ENCODE results near the gene C19orf47.

C19orf47 gene

GRCh38 chr19:40321566-40322270 lies 26.5 kb downstream of the C19orf47 start:
- H3K36me3 ChIP-seq = peaks cover 48% of the 10 kb centered on the region

DNA sequence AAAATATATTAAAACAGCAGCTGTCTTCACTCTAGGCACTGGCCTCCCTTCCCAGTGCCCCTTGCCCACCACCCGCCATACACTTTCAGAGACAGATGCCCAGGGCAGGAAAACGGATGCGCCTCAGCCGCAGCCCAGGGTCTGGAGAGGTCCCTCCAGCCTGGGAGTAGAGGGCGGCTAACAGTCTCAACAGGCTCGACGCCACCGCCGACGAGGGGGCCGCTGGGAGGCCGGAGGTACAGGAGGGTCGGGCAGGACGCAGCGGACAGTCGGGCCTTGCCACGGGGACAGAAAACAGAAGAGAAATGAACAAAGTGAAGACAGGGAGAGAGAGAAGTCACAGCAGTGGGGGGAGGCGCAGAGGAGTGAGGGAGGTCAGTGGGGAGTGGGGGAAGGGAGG lies 27.1 kb downstream of the C19orf47 start:
- Histone ChIP-seq H3K27me3 (no peaks in the 10 kb centered on the region), H3K36me3 (peaks cover 43% of the 10 kb centered on the region), H3K9me3 (no peaks in the 10 kb centered on the region), H3K4me1 (no peaks in the 10 kb centered on the region), H3K4me3 (ENCODE audit: low read depth, low read length) (no peak overlapping the region)
- no peak for DNase-seq
- no peak for TF ChIP-seq CTCF (IDR thresholded peaks at IDR 0.05; ENCODE audit: low read depth, low read length)

More at GRCh38 chr19:40321566-40322270, 26.5 kb downstream of the C19orf47 start:
- Histone ChIP-seq H3K4me3 (ENCODE audit: low read depth, low read length) (no peak overlapping the region), H3K9me3 (no peaks in the 10 kb centered on the region), H3K27me3 (no peaks in the 10 kb centered on the region), H3K4me1 (no peaks in the 10 kb centered on the region)
- TF ChIP-seq CTCF (IDR thresholded peaks at IDR 0.05; ENCODE audit: low read depth, low read length) = no peak
- DNase-seq = no peak

DNA sequence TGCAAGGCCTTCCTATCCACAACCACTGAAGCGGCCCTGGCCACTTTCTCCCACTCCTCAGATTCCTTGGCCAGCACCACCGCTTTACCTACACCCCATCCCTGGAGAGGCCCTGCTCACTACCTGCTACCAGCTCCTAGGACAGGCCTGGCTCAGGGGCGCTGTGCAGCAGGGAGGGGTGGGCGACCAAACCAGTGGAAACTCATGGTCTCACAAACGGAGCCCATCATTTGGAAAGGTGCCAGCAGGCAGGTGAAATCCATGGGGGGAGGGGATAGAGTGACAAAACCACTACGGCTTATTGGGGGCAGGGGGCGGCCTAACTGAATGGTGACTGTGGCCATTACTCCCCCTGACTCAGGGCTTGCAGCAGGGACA lies 27.6 kb downstream of the C19orf47 start:
- no peak for DNase-seq
- no peak for TF ChIP-seq CTCF (IDR thresholded peaks at IDR 0.05; ENCODE audit: low read depth, low read length)
- H3K4me3 ChIP-seq (ENCODE audit: low read depth, low read length) = no peak overlapping the region
- peaks cover 38% of the 10 kb centered on the region for H3K36me3 ChIP-seq
- H3K9me3 ChIP-seq = no peaks in the 10 kb centered on the region
- H3K27me3 ChIP-seq = no peaks in the 10 kb centered on the region
- no peaks in the 10 kb centered on the region for H3K4me1 ChIP-seq

DNA sequence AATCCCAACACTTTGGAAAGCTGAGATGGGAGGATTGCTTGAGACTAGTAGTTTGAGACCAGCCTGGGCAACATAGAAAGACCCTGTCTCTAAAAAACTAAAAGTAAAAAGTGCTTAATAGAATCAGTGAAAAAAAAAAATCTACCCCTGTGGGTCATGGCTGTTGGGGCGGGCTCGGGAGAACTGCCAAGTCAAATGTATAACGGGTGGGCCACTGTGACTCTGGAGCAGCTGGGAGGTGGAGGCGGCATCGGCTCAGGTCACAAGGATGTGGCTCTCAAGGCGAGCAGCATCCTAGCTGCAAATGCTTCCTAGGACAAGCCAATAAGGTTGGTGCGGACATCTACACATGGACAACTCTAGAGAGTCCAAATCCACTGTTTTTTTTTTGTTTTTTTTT lies 30.9 kb downstream of the C19orf47 start:
- H3K4me3 ChIP-seq (ENCODE audit: low read depth, low read length) = no peak overlapping the region
- H3K4me1 ChIP-seq = no peaks in the 10 kb centered on the region
- no peaks in the 10 kb centered on the region for H3K27me3 ChIP-seq
- no peak for TF ChIP-seq CTCF (IDR thresholded peaks at IDR 0.05; ENCODE audit: low read depth, low read length)
- no peaks in the 10 kb centered on the region for H3K9me3 ChIP-seq
- H3K36me3 ChIP-seq = peaks cover 20% of the 10 kb centered on the region
- DNase-seq = no peak

- Histone ChIP-seq H3K36me3 (peaks cover 6% of the 10 kb centered on the region), H3K27me3 (no peaks in the 10 kb centered on the region), H3K4me1 (no peaks in the 10 kb centered on the region), H3K4me3 (ENCODE audit: low read depth, low read length) (no peak overlapping the region), H3K9me3 (no peaks in the 10 kb centered on the region)
- peak; percentile 31 for DNase-seq
- TF ChIP-seq CTCF (IDR thresholded peaks at IDR 0.05; ENCODE audit: low read depth, low read length) = no peak
These were observed 32.3 kb downstream of the C19orf47 start for GRCh38 chr19:40315812-40316470.

GRCh38 chr19:40314656-40315055 lies 33.5 kb downstream of the C19orf47 start:
- Histone ChIP-seq H3K36me3 (no peaks in the 10 kb centered on the region; the same call in 1 of the 2 replicates), H3K4me1 (no peaks in the 10 kb centered on the region), H3K4me3 (ENCODE audit: low read depth, low read length) (no peak overlapping the region), H3K9me3 (no peaks in the 10 kb centered on the region), H3K27me3 (no peaks in the 10 kb centered on the region)
- no peak for TF ChIP-seq CTCF (IDR thresholded peaks at IDR 0.05; ENCODE audit: low read depth, low read length)
- no peak for DNase-seq

Data from BE2C (cell line).